Raji (cell line): ENCODE results near the gene EDEM1.
A peak's percentile ranks its signal among the peaks of the same experiment; 100 is the strongest.

ENCODE experiments used
- POLR2A ChIP-seq: IDR thresholded peaks from 2 replicates; pipeline ENCODE4 v1.6.1; 2011; ENCODE audit warnings: low read depth, low read length, control low read depth; ENCODE audit not compliant: insufficient read depth

Gene EDEM1

GRCh38 chr3:5191555-5192304 lies 4.2 kb downstream of the EDEM1 start:
- no peak for TF ChIP-seq POLR2A

DNA sequence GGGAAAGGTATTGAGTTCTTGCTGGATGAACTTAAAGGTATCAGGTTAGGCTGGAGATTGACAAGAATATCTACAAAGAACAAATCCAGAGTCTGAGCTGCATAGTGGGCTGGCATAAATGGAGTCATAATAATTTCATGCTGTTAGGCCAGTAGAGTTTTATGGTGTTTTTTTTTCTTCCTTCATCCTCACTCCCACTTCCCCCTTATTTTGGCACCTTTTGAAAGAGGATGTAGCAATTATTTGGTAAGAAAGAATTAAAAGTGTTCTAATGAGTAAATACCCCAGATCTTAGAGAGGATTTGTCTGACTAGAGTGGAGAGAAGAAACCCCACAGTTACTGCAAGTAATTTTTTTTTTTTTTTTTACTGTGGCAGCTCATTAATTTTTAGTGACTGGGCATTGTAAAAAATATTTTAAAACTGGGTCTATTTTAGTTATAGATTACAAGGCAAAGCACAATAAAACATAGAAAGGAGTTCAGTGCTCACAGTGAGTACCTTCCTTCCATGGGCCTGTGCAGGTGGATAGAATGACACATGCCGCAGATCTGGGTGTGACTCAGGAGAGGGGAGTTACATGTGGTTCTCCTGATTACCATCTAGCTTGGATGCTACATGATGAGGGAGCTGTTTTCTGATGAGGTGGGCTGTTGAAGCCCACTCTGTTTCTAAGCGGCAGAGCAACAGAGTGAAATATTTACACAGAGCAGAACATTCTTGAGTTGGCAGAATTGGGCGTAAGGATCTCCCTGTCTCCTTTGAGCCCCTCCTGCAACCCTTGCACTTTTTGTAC lies 5.3 kb downstream of the EDEM1 start:
- TF ChIP-seq POLR2A: no peak

DNA sequence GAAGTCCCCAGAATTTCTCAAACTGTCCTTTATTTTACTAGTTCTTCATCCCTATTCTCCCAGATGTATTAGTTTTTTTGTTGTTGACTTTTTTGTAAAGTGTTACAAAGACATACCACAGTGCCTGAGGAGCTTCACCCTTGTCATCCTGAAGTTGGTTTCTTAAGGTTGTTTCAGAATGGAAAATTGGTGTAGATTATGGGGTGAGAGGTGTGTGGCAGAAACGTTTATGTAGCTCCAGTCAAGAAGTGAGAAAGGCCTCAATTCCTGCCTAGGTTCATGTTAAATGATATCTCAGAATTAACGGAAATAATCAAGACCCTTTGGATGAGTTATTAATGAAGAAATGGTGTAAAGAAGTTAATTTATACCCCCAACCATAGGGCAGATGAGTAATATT lies 6.8 kb downstream of the EDEM1 start:
- no peak for TF ChIP-seq POLR2A

DNA sequence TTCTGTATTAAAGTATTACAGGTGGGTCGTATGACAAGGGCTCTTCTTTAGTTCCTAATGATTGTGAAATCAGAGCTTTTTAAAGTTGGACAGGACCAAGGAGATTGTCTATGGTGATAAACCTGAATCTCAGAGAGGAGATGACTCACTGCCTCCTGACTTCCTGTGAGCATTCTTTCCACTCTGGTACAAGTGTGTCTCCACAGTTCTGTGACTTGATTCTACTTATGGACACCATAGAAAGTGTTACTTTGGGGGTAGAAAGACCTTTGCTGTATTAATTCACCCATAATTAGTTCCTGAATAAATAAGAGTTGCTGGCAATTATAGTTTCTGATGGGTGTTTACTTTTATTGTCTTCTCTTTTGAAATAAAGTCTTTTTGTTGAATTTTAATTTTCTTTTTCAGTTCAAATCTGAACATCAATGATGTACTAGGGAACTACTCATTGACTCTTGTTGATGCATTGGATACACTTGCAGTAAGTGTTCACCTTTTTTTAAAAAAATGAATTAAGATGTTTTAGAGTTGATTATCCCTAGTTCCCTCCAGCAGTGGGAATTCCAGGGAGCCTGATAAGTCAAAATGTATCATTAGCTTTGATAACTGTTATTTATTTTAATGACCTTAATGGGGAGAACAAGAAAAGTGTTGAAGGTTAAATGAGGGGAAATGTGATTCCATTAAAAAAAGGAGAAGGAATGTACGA lies 7.4 kb downstream of the EDEM1 start:
- no peak for TF ChIP-seq POLR2A

GRCh38 chr3:5195605-5196004 lies 8.1 kb downstream of the EDEM1 start:
- no peak for TF ChIP-seq POLR2A

DNA sequence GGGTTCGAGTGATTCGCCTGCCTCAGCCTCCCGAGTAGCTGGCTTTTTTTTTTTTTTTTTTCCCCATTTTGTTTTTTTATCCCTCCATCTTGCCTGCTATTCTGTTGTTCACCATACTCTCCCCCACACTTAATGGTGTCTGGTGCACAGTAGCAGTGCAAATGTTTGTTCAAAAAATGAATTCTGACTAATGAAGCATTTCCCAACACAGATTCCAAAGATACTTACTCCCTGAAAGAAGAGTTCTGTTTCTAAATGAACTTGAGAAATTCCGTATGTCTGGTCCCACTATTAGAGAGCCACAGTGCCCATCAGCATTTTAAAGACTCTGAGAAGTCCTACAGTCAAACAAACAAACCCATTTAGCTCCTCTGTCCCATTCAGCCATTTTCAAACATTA lies 9.5 kb downstream of the EDEM1 start:
- TF ChIP-seq POLR2A: no peak

DNA sequence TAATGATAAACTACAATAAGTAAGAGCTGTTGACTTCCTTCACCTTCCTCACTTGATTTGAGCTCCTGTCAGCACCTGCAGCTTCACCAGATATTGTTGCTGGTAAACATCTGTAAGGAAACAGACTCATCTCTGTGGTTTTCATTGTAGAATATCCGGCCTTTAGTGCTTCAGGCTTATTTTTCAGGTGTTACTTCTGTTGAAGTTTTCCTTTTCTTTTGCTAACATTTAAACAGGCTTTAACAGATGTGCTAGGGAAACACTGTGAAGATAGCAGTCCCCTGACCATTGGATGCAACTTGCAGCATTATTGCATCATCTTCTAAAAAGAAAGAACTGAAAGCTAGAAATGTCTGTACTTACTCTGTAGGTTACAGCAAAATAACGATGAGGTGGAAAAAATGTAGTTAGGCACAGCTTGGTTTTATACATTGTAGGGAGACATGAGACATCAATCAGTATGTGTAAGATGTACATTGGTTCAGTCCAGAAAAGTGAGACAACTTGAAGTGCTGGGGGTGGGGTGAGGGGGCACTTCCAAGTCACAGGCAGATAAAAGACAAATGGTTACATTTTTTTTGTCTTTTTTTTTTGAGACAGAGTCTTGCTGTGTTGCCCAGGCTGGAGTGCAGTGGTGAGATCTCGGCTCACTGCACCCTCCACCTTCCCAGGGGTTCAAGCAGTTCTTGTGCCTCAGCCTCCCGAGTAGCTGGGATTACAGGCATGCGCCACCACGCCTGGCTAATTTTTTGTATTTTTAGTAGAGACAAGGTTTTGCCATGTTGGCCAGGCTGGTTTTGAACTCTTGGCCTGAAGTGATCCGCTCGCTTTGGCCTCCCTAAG lies 10.2 kb downstream of the EDEM1 start:
- peak; percentile 33; the same call in 1 of the 2 replicates for TF ChIP-seq POLR2A

DNA sequence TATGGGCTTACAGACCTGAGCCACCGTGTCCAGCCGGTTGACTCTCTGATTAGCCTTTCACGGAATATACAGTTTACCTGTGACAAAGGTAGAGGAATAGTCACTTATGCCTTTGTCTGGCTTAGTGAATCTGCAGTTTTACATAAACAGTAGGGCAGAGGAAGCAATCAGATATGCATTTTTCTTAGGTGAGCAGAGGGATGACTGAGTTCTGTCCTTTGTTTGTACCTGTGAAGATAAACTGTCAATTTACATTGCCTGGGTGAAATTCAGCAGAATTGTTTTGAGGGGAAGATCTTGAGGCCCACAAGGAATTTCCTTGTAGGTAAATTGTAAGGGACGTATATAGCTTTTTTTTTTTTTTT lies 10.8 kb downstream of the EDEM1 start:
- TF ChIP-seq POLR2A: no peak

GRCh38 chr3:5198986-5199731 lies 11.7 kb downstream of the EDEM1 start:
- TF ChIP-seq POLR2A: no peak

DNA sequence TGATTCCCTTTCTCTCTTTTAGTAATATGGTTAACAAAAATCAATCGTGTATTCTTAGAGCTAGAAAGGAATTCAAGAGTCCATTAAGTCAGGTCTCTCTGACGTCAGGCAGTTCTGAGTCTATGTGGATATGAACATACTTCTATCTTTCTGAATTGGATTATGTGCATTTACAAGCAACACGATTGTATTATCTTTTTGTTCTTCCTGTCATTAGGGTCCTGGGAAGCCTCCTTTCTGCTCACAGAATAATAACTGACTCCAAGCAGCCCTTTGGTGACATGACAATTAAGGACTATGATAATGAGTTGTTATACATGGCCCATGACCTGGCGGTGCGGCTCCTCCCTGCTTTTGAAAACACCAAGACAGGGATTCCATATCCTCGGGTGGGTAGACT lies 14.0 kb downstream of the EDEM1 start:
- TF ChIP-seq POLR2A: no peak

DNA sequence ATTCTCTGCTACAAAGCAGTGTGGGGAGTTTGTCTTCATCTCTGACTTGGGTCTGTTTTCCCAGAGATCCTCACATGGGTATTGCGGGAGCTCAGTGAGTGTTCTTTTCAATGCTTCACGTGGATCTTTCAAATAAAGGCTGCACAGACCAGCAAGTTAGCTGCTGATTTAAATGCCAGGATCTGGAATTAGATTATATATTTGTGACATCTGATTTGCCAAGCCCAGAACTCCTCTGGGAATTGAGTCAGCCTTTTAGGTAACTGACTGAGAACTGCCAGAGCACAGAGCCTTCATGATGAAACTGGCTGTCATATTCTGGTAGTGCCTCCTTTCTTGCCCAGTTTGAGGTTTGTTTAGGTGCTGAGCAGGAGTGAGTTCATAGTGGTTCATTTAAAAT lies 14.7 kb downstream of the EDEM1 start:
- no peak for TF ChIP-seq POLR2A

- TF ChIP-seq POLR2A: no peak
These were observed 17.8 kb downstream of the EDEM1 start for GRCh38 chr3:5205165-5205941.

DNA sequence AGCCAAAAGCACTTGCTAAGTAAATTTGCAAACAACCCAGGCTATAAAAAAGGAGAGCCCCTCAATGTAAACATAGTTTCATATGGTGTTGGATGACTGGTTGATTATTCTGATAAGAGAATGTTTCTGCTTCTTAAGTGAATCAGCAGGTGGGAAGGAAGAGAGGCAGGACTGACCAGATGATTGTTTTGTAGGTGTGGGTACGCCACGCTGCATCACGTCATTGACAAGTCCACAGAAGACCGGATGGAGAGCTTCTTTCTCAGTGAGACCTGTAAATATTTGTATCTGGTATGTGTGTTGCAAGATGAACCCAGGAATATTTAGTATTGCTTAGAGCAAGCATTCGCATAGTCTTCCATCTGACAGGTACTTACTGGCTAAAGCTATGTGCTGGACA lies 23.4 kb downstream of the EDEM1 start:
- no peak for TF ChIP-seq POLR2A
